H1 (cell line): ENCODE results near the gene GOLIM4. TPM values are rescaled to one million over a fixed set of nuclear protein-coding genes. Genes with fewer than 3 reads are reported as not detected.

Experiments used
- CTCF ChIA-PET: fragments of 300-600 bp; sonication (Branson Sonifier 250); formaldehyde crosslinking; loops from one replicate; lab custom pipeline; 2021; ENCODE audit not compliant: partially characterized antibody; lab: Charles Lee
- POLR2A ChIA-PET: fragments of 300-600 bp; sonication (Branson Sonifier 250); formaldehyde crosslinking; loops from one replicate; lab custom pipeline; 2021; ENCODE audit warnings: inconsistent platforms; ENCODE audit not compliant: partially characterized antibody; lab: Charles Lee
- DNase-seq, 2 experiments: peaks; one replicate each; pipeline versions ENCODE4 v3.0.0 to v3.0.0-alpha.2; 2010 to 2022; ENCODE audit warnings: low spot score in 2 of 2, low read depth in 1 of 2, mixed read lengths in 1 of 2
- FAIRE-seq: peaks from 2 replicates; lab custom pipeline; 2011; peaks lifted over from hg19 to GRCh38; lab: Jason Lieb, UNC
- H2AFZ ChIP-seq: 2 replicates; pipeline ENCODE4 v1.8.1; 2012; ENCODE audit warnings: low read length, inconsistent platforms
- H2AK5ac ChIP-seq: 2 replicates; pipeline ENCODE4 v1.6.1; 2013; ENCODE audit warnings: low read depth, low read length
- H2BK120ac ChIP-seq: replicated peaks from 2 replicates; pipeline ENCODE3; 2013; ENCODE audit warnings: low read depth, low read length, inconsistent platforms
- H2BK12ac ChIP-seq: 2 replicates; pipeline ENCODE4 v1.6.1; 2013; ENCODE audit warnings: low read depth, low read length
- H2BK15ac ChIP-seq: 2 replicates; pipeline ENCODE4 v1.6.1; 2013; ENCODE audit warnings: low read length
- H2BK20ac ChIP-seq: 2 replicates; pipeline ENCODE4 v1.6.1; 2013; ENCODE audit warnings: low read length
- H2BK5ac ChIP-seq: 2 replicates; pipeline ENCODE4 v1.6.1; 2013; ENCODE audit warnings: low read depth, low read length
- H3K14ac ChIP-seq: 2 replicates; pipeline ENCODE4 v1.6.1; 2013; ENCODE audit warnings: inconsistent platforms; ENCODE audit not compliant: insufficient read length
- H3K18ac ChIP-seq: 2 replicates; pipeline ENCODE4 v1.6.1; 2013; ENCODE audit warnings: low read length; ENCODE audit errors: extremely low read depth
- H3K23ac ChIP-seq: 2 replicates; pipeline ENCODE4 v1.6.1; 2013; ENCODE audit warnings: inconsistent platforms; ENCODE audit not compliant: insufficient read length
- H3K23me2 ChIP-seq: 2 replicates; pipeline ENCODE4 v1.6.1; 2013; ENCODE audit warnings: low read depth, low read length
- H3K27ac ChIP-seq: 2 replicates; pipeline ENCODE4 v1.6.1; 2011; ENCODE audit warnings: low read depth, low read length, inconsistent platforms
- H3K27me3 ChIP-seq, 4 experiments: replicated peaks in 1 of 4; 1 replicate in 1 of 4; 2 replicates in 3 of 4; pipeline versions ENCODE4 v1.6.1 to v1.8.1; 2011 to 2013; ENCODE audit warnings: low read length in 3 of 4, mild to moderate bottlenecking in 3 of 4, inconsistent platforms in 2 of 4, mixed read lengths in 2 of 4, moderate library complexity in 1 of 4; ENCODE audit not compliant: control insufficient read depth in 3 of 4, insufficient read depth in 3 of 4; ENCODE audit errors: extremely low read depth in 1 of 4
- H3K36me3 ChIP-seq, 4 experiments: 2 replicates each; pipeline versions ENCODE4 v1.6.1 to v1.8.1; 2011 to 2013; ENCODE audit warnings: mild to moderate bottlenecking in 4 of 4, low read length in 3 of 4, moderate library complexity in 2 of 4, control low read depth in 1 of 4, inconsistent platforms in 1 of 4; ENCODE audit not compliant: insufficient read depth in 4 of 4, control insufficient read depth in 2 of 4
- H3K4ac ChIP-seq: replicated peaks from 2 replicates; pipeline ENCODE3; 2013; ENCODE audit warnings: low read length, low read depth, mixed read lengths, inconsistent platforms; ENCODE audit not compliant: insufficient read length
- H3K4me1 ChIP-seq, 4 experiments: replicated peaks in 1 of 4; 1 replicate in 1 of 4; 2 replicates in 3 of 4; pipeline versions ENCODE4 v1.6.1 to v1.8.1; 2011 to 2013; ENCODE audit warnings: low read length in 3 of 4, inconsistent platforms in 2 of 4, mixed read lengths in 1 of 4; ENCODE audit not compliant: insufficient read depth in 4 of 4, control insufficient read depth in 3 of 4
- H3K4me2 ChIP-seq, 2 experiments: 2 replicates each; pipeline versions ENCODE4 v1.6.1 to v1.8.1; 2011 to 2013; ENCODE audit warnings: low read depth in 2 of 2, low read length in 2 of 2, control low read depth in 1 of 2, inconsistent platforms in 1 of 2, mild to moderate bottlenecking in 1 of 2; ENCODE audit not compliant: insufficient read depth in 1 of 2
- H3K4me3 ChIP-seq, 4 experiments: fragments of 200-600, 300-600 bp in 1 of 4; sonication (generic), shearing (Covaris generic), sonication (Bioruptor Twin) in 1 of 4; 2 replicates each; pipeline versions ENCODE4 v1.5.1 to v1.8.1; 2011 to 2016; ENCODE audit warnings: low read length in 4 of 4, low read depth in 3 of 4, control low read depth in 2 of 4, inconsistent platforms in 2 of 4, mild to moderate bottlenecking in 2 of 4, mixed read lengths in 1 of 4, moderate library complexity in 1 of 4; ENCODE audit not compliant: insufficient read depth in 2 of 4; ENCODE audit errors: extremely low read depth in 1 of 4
- H3K56ac ChIP-seq: replicated peaks from 2 replicates; pipeline ENCODE3; 2013; ENCODE audit warnings: low read depth, mild to moderate bottlenecking, mixed read lengths, low read length, inconsistent platforms; ENCODE audit not compliant: insufficient read length
- H3K79me1 ChIP-seq: 2 replicates; pipeline ENCODE4 v1.6.1; 2013; ENCODE audit warnings: low read depth, low read length, control low read depth
- H3K79me2 ChIP-seq, 2 experiments: 2 replicates each; pipeline versions ENCODE4 v1.6.1 to v1.8.1; 2012 to 2013; ENCODE audit warnings: low read length in 2 of 2, mild to moderate bottlenecking in 2 of 2, inconsistent platforms in 1 of 2; ENCODE audit not compliant: insufficient read depth in 2 of 2, control insufficient read depth in 1 of 2
- H3K9ac ChIP-seq, 4 experiments: replicated peaks in 1 of 4; 1 replicate in 1 of 4; 2 replicates in 3 of 4; pipeline versions ENCODE4 v1.6.1 to v1.8.1; 2011 to 2013; ENCODE audit warnings: low read depth in 3 of 4, low read length in 3 of 4, control low read depth in 2 of 4, mild to moderate bottlenecking in 2 of 4, moderate library complexity in 2 of 4, inconsistent platforms in 1 of 4; ENCODE audit errors: extremely low read depth in 1 of 4
- H3K9me3 ChIP-seq, 2 experiments: 2 replicates each; pipeline versions ENCODE4 v1.6.1 to v1.8.1; 2012 to 2013; ENCODE audit warnings: mild to moderate bottlenecking in 2 of 2, moderate library complexity in 2 of 2, control low read depth in 1 of 2, inconsistent platforms in 1 of 2, low read depth in 1 of 2, low read length in 1 of 2, mixed read lengths in 1 of 2; ENCODE audit not compliant: insufficient read depth in 2 of 2
- H4K20me1 ChIP-seq, 2 experiments: replicated peaks in 1 of 2; 2 replicates each; pipeline versions ENCODE3 to v1.8.1; 2011 to 2013; ENCODE audit warnings: inconsistent platforms in 2 of 2, low read length in 2 of 2, mild to moderate bottlenecking in 1 of 2; ENCODE audit not compliant: insufficient read depth in 2 of 2, control insufficient read depth in 1 of 2
- H4K5ac ChIP-seq: 2 replicates; pipeline ENCODE4 v1.6.1; 2013; ENCODE audit warnings: low read length, low read depth, mixed read lengths, inconsistent platforms; ENCODE audit not compliant: insufficient read length
- H4K8ac ChIP-seq: 2 replicates; pipeline ENCODE4 v1.8.0; 2013; ENCODE audit warnings: mild to moderate bottlenecking, moderate library complexity, low read length, inconsistent platforms; ENCODE audit not compliant: insufficient read depth; ENCODE audit errors: extremely low read depth
- H4K91ac ChIP-seq: replicated peaks from 2 replicates; pipeline ENCODE3; 2013; ENCODE audit warnings: low read length, mixed read lengths, inconsistent platforms; ENCODE audit not compliant: insufficient read length
- ATF3 ChIP-seq: IDR thresholded peaks from 2 replicates; pipeline ENCODE4 v1.6.1; 2011; ENCODE audit warnings: low read depth, mild to moderate bottlenecking, low read length; ENCODE audit not compliant: insufficient read depth
- BRCA1 ChIP-seq: IDR thresholded peaks from 2 replicates; pipeline ENCODE4 v1.6.1; 2012; ENCODE audit warnings: low read depth, low read length, improper control_type of control experiment
- EP300 ChIP-seq, 2 experiments: IDR thresholded peaks; 1 replicate in 1 of 2; 2 replicates in 1 of 2; pipeline ENCODE4 v1.6.1; 2011 to 2012; ENCODE audit warnings: low read depth in 2 of 2, low read length in 2 of 2, mild to moderate bottlenecking in 2 of 2, borderline replicate concordance in 1 of 2, inconsistent platforms in 1 of 2, moderate library complexity in 1 of 2
- MAFK ChIP-seq: IDR thresholded peaks from 2 replicates; pipeline ENCODE4 v1.6.1; 2012; ENCODE audit warnings: low read depth, mild to moderate bottlenecking, improper control_type of control experiment, low read length
- RXRA ChIP-seq: IDR thresholded peaks from 2 replicates; pipeline ENCODE4 v1.6.1; 2011; ENCODE audit warnings: low read depth, mild to moderate bottlenecking, low read length, moderate library complexity; ENCODE audit not compliant: insufficient read depth
- TAF7 ChIP-seq: optimal IDR thresholded peaks from 2 replicates; pipeline ENCODE3; 2011; ENCODE audit warnings: low read depth, mild to moderate bottlenecking, inconsistent platforms, low read length, moderate library complexity, borderline replicate concordance
- WGBS, 2 experiments: shearing (Covaris generic) in 1 of 2; methylation state at CpG; one replicate each; pipeline versions ENCODE4 v1.1.6 to v1.1.7; 2013 to 2015; ENCODE audit warnings: low lambda C conversion rate in 2 of 2, mixed read lengths in 2 of 2, inconsistent platforms in 1 of 2, low coverage in 1 of 2, missing lambda C conversion rate in 1 of 2; ENCODE audit not compliant: insufficient replicate concordance in 2 of 2, insufficient coverage in 1 of 2, insufficient read length in 1 of 2; ENCODE audit errors: extremely low coverage in 1 of 2, missing lambda C conversion rate in 1 of 2; 5-methylcytosine and 5-hydroxymethylcytosine counted together
- polyA plus RNA-seq, 7 experiments: library from polyadenylated mRNA; depleted of rRNA in 3 of 7; stranded (reverse) in 5 of 7; unstranded in 2 of 7; fragments of >200 nt in 5 of 7; fragments of 200-250 nt in 2 of 7; gene quantifications; 1 replicate in 5 of 7; 2 replicates in 1 of 7; 4 replicates in 1 of 7; pipeline versions ENCODE4 v1.2.1 to v1.2.3, GENCODE V29; 2011 to 2013; ENCODE audit warnings: missing spikeins in 2 of 7, mixed read lengths in 2 of 7
- total RNA-seq: library from RNA; stranded (reverse); fragmentation: NEBNext Ultra II Directional; extraction: Animal tissue kit (Norgen Biotek cat#: 25700); gene quantifications from 2 replicates; pipeline ENCODE4 v1.2.1, GENCODE V29; 2021

GOLIM4 gene
- total and polyA plus RNA-seq, 2 of the 8 experiments (the other 6 are each of a cell fraction or from before 2014, with no cell fraction given), result 5.6 to 29.7 TPM

- no peak overlapping the region for H4K5ac ChIP-seq
- H3K23me2 ChIP-seq, result no peaks in the 10 kb centered on the region
- no peak overlapping the region for H3K18ac ChIP-seq
- no peak overlapping the region for H2BK5ac ChIP-seq
- no peak for TF ChIP-seq TAF7
- no peak for TF ChIP-seq BRCA1
- no peak for TF ChIP-seq MAFK
- TF ChIP-seq RXRA, result no peak
- TF ChIP-seq ATF3, result no peak
- TF ChIP-seq EP300 (IDR thresholded peaks at IDR 0.05; ENCODE audit: borderline replicate concordance in 1 of 2, low read depth in 2 of 2, low read length in 2 of 2), result no peak
- TF ChIP-seq, all 59 proteins: peak for 0
- no peak overlapping the region for H3K4me3 ChIP-seq
- H4K91ac ChIP-seq, result no peak overlapping the region
- H2AK5ac ChIP-seq, result no peak overlapping the region
- no peak overlapping the region for H2BK15ac ChIP-seq
- H4K20me1 ChIP-seq, result peaks cover 0 to 1% of the 10 kb centered on the region in 2 experiments
- no peaks in the 10 kb centered on the region for H3K79me2 ChIP-seq
- H3K56ac ChIP-seq, result no peak overlapping the region
- 0 out of 7 replicates have a peak, but pooled peaks cover 0 to 3% (median 0%) of the 10 kb centered on the region in 4 experiments for H3K4me1 ChIP-seq
- ChIA-PET CTCF (interaction anchor here (0.5 to 0.6 kb wide), 2 partner anchors 107 to 654 kb away, joined by 3 read pairs; partner anchors contain the start of gene ZBBX), POLR2A (no interaction called here)
- H2BK120ac ChIP-seq, result no peak overlapping the region
- no peak for DNase-seq
- no peak for FAIRE-seq
- peaks cover 0 to 2% of the 10 kb centered on the region in 2 experiments; a peak in 1 of 4 replicates for H3K9me3 ChIP-seq
- H2AFZ ChIP-seq, result no peak overlapping the region
- H3K23ac ChIP-seq, result no peak overlapping the region
- H3K27me3 ChIP-seq, result no peaks in the 10 kb centered on the region
- peaks cover 0 to 15% (median 3%) of the 10 kb centered on the region in 4 experiments; a peak in 3 of 8 replicates for H3K36me3 ChIP-seq
- no peak overlapping the region for H3K9ac ChIP-seq
- no peak overlapping the region for H3K14ac ChIP-seq
- H3K4me2 ChIP-seq, result no peak overlapping the region
- H3K27ac ChIP-seq, result no peak overlapping the region
- no peak overlapping the region for H2BK12ac ChIP-seq
- H4K8ac ChIP-seq, result no peak overlapping the region
- 86% methylated on average over 5 of the region's 5 CpGs; no CpG with 5 or more reads in 1 of the 2 experiments for WGBS, 2 experiments
- no peak overlapping the region for H2BK20ac ChIP-seq
- no peak overlapping the region for H3K4ac ChIP-seq
- H3K79me1 ChIP-seq, result no peaks in the 10 kb centered on the region; the same call in 1 of the 2 replicates
Measured at GRCh38 chr3:168034152-168034928, 61.4 kb downstream of the GOLIM4 start.
